ENCODE results near the gene STEAP4.
"Not testable (repeated sequence)": the region's sequence is repeated elsewhere in the genome, so short reads cannot be mapped to it uniquely, and the experiment has no call there.

Gene STEAP4

DNA sequence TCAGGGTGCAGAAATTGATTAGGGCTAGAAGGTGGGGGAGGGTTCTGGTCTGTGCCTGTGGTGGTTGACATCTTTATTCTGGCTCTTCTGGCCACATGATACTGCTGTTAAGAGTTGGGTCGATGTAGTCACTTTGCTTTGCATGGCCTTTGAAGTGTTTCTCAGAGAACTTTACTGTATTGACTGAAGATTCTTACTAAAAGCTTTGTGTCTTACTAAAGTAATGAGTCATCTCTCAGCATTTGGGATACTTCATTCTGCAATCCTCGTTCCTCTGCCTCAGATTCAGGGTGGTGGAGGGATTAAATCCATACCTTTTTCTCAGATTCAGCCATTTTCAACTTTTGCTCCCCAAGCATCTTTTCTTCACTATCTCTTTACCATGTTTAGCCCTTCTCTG is 38.6 kb downstream of the STEAP4 start:
- no peak for DNase-seq (ENCODE audit: low read depth)

DNA sequence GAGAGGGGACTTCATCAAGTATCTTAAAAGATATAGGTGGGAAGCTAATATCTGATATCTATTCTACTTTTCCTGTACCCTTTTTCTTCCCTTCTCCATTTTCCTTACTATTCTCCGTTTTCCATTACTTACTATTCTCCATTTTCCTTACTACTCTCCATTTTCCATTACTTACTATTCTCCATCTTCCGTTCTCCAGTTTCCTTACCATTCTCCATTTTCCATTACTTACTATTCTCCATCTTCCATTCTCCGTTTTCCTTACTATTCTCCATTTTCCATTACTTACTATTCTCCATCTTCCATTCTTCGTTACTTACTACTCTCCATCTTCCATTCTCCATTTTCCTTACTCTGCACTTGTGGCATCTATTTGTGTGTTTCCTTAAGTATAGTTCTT is 39.3 kb downstream of the STEAP4 start:
- DNase-seq (ENCODE audit: low read depth), result no peak

DNA sequence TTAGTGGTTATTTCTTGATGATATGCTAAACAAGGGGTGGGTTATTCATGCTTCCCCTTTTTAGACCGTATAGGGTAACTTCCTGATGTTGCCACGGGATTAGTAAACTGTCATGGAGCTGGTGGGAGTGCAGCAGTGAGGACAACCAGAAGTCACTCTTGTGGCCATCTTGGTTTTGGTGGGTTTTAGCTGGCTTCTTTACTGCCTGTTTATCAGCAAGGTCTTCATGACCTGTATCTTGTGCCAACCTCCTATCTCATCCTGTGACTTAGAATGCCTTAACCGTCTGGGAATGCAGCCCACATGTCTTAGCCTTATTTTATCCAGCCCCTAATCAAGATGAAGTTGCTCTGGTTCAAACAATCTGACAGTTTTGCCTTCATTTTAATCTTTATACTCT is 41.7 kb downstream of the STEAP4 start:
- not testable (repeated sequence) for DNase-seq (ENCODE audit: low read depth)

DNA sequence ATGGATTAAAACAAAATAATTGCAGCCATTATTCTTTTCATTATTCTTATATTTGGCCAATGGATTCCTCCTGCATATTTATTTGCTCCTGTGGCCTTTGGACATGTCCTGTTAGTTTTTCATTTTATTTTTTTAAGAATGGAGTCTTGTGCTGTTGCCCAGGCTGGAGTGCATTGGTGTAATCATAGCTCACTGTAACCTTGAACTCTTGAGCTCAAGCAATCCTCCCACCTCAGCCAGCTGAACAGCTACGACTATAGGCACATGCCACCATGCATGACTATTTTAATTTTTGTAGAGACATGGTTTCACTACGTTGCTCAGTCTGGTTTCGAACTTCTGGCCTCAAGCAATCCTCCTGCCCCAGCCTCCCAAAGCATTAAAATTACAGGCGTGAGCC is 44.1 kb downstream of the STEAP4 start:
- no peak for DNase-seq (ENCODE audit: low read depth)

DNA sequence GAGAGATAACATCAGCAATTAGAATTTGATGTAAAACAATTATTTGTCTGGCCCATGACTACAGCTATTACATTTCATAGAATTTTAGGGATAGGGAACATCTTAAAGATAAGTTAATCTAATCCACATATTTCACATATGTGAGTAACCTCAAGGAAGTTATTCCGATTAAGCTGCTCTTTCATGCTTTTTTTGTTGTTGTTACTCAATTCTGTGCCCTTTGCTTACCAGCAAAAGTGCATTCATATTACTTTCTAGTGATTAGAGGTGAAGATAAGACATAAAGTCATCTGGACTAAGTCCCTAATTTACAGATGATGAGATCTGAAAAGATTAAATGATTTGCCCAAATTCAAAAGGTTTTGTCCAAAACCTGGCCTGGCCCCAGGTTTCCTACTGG is 46.0 kb downstream of the STEAP4 start:
- no peak for DNase-seq (ENCODE audit: low read depth)

DNA sequence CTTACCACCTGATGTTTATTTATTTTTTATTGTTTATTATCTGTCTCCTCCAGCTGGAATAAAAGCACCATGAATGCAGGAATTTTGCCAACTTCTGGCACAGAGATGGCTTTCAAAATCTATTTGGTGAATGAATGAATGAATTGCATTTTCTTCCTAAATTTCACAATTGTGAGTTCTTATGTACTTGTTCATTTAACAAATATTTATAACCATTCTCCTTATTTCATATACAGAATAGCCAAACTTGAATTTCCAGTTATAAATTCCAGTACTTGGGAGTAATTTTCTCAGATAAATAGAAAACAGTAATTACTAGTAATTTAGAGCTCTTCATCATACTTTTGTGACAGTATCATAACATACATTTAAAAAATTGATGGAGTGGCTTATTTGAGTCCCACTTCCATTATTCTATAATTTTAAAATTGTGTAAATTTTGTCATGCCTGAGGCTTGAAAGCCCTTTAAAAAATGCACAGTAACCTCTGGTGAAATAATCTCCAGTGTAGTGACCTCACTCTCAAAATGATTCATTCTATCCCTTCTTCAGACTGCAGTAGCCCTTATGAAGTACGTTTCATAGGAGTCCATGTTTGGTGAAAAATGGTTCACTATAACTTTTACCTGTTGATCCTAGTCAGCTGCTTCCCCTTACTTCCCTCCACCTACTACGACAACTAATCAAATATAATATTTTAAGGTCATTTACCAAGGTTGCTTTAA is 46.9 kb downstream of the STEAP4 start:
- DNase-seq (ENCODE audit: low read depth), result no peak

DNA sequence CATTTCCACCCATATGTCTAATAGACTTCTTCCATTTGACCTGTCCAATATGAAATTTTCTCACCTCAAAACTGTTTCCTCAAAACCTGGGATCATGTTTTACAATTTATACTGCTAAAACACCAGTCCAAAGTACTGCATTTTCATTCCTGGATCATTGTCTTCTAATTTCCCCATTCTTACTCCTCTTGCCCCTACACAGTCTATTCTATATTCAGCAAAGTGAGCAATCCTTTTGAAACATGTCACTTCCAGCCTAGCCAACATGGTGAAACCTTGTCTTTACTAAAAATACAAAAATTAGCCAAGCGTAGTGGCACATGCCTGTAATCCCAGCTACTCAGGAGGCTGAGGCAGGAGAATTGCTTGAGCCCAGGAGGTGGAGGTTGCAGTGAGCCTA is 48.4 kb downstream of the STEAP4 start:
- DNase-seq (ENCODE audit: low read depth), result not testable (repeated sequence)

DNA sequence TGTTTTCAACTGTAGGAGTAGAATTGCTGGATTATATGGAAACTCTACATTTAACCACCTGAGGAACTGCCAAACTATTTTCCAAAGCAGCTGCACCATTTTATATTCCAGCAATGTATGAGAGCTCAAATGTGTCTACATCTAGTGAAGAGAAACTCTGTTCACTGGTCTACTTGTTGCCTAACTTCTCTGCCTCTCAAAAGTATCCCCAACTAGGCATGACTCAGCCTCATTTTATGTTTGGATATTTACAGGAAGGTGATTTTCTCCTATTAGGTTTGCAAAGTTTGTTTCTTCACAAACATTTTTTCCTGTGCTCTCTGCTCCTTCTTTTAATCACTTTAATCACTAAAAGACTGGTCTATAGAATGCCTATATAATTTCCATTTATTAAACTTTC is 49.8 kb downstream of the STEAP4 start:
- no peak for DNase-seq (ENCODE audit: low read depth)

DNA sequence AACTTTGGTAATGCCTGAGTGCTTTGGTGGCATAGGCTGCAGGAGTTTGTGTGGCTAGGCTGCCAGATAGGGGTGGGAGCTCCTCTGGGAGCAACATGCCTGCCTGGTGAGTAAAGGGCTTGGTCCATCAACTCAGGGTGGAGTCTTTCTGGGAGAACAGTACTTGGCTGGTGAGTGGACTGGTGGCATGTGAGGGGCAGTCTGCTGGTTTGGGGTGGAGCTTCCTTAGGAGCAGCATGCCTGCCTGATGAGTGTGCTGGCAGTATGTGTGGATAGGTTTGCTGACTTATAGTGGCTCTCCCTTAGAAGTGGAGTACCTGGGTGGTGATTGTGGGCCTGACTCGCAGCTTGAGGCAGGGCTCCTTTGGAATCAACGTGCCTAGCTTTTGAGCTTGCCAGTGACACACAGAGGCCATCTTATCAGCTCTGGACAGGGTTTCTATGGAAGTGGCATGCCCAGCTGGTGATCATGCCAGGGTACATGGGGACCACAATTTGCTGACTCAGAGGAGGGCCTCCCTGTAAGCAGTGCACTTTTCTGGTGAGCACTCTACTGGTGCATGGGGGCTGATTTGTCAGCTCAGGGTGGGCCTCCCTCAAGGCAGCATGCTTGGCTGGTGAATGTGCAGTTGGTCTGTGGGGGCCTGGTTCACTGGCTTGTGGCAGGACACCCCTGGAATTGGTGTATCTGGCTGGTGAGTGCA is 51.8 kb downstream of the STEAP4 start:
- no peak for DNase-seq (ENCODE audit: low read depth)

DNA sequence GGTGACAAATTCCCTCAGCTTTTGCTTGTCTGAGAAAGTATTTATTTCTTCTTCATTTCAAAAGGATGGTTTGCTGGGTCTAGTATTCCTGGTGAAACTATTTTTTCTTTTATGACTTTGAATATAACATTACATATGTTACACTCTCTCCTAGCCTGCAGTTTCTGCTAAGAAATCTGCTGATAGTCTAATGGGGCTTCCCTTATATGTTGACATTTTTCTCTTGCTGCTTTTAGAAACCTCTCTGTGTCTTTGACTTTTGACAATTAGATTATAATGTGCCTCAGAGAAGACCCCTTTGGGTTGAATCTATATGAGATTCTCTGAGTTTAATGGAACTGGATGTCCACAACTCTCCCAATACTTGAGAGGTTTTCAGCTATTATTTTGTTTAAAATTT is 53.1 kb downstream of the STEAP4 start:
- DNase-seq (ENCODE audit: low read depth), result no peak

DNA sequence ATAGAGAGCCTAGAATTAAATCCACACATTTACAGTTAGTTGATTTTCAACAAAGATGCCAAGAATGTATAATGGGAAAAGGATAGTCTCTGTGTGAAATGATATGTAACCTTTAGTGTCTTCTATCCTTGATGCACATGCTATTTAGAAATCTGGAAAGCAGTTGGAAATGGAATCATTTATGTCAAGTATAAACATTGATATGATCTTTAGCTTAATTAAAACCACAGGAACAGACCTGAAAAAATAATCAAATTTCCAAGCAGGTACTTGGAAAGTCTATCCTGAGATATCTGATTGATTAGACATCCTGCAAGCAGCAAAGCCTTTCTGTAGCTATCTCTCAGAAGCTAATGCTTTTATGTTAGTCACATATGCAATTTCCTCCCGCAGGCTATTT is 62.4 kb downstream of the STEAP4 start:
- DNase-seq (ENCODE audit: low read depth), result no peak

DNA sequence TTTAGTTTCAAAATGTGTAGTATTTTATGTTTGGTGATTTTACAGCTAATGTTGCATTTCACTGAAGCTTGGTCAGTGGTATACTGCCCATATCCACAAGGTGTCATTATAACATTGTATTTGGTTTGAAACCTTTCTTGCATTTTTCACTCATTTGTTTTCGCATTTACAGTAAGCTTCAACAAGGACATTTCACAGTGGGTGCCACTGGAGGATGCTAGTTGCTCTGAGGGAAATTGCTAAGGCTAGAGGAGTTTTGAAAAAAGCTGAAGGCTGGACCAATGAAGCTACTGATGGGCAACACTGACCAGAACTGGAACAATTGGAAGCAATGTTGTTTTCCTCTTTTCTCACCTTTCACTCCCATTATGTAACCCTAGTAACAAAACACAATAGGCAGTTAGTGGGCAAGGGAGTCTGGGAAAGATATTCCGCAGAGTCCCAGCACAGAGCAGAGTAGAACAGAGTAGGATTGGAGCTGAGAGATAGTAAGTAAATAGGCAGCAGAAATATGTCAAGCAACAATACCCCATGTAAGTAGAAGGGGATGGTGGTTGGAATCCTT is 63.3 kb downstream of the STEAP4 start:
- no peak for DNase-seq (ENCODE audit: low read depth)

DNA sequence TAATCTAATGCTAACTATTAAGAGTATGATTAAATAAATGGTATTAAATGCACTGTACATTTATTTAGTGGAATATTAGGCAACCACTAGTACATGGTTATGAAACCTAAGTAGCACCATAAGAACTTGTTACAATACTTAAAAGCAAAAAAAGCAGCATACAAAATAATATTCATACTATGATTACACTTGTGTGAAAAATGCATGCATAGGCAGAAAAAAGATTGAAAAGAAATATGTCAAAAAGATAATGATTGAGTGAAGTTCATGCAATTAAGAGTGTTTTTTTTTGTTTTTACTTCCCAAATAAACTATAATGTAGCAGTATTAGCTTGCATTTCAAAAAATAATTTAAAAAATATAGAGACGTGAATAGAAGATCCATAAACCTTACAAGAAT is 66.8 kb downstream of the STEAP4 start:
- no peak for DNase-seq (ENCODE audit: low read depth)

DNA sequence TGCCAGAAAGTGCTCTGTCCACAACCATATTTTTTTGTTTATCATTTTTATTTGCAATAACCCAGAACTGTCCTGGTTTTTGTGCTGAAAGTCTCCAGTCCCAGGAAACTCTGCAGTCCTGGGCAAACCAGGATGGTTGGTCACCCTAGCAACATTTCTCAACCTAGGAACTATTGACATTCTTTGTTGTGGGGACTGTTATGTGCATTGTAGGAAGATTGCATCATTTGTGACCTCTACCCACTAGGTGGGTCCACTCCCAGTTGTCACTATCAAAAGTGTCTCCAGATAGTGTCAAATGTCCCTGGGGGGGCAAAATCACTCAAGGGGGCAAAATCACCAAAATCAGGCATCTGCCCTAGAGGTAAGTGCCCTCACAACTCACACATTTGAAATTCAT is 72.9 kb downstream of the STEAP4 start:
- no peak for DNase-seq (ENCODE audit: low read depth)

DNA sequence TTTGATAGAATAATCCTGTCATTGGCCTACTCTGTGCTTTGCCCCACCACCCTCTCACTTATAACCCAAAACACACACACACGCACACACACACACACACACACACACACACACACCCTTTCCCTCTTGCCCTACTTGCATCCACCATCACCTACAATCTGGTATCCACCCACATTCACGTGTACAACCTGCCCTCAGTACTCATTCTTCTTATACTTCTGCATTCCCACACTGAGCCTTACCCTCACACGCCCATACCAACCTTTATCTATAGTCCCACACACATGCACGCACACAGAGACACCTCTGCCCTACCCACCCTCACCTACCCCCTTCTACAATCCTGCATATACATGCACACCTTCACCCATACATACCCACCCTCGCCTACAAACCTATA is 76.0 kb downstream of the STEAP4 start:
- DNase-seq (ENCODE audit: low read depth), result no peak

DNA sequence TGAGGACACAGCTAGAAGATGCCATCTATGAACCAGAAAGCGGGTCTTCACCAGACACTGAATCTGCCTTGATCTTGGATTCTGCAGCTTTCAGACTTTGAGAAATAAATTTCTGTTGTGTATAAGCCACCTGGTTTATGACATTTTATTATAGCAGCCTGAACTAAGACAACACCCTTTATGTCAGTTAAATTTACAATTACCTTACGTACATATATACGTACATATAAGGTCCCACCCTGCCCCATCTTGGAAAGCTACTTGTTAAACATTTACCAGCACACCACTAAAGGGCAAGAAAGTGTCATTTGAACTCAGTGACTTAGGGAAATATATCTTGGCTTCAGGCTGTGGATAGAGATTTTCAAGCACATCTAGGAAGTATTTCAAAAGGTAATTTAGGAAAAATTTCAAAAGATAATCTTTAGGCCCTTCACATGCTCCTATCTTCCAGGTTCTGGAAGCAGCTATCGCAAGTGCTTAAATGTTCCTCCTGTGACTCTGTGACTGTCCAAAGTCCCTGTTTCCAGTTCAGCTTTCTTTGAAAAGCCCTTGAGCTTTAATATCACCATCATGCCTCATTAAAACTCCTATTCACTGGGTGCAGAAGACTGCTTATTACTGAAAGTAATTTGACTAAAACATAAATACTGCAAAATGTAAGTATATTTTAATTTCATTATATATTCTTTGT is 77.2 kb downstream of the STEAP4 start:
- DNase-seq (ENCODE audit: low read depth), result no peak

DNA sequence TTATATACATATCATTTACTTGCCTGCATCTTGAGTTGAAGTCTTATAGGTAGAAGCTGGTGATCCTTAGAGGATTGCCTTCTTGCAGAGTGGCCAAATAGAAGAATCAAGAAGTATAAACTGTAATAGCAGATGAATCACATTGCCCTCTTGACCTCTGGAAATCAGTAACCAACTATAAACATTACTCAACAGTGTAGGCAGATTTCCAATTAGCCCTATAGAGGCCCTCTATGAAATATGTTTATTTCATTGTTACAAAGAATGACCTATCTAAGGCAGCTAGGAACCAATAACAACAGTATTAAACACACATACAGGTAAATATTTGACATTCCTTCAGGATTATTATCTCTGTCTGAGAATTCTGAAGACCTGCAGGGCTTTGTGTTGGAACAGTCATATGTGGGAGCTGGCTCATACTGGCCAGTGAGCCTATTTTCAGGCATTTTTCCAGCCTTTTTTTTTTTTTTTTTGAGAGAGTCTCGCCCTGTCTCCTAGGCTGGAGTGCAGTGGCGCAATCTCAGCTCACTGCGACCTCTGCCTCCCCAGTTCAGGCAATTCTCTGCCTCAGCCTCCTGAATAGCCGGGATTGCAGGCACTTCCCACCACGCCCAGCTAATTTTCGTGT is 79.7 kb downstream of the STEAP4 start:
- DNase-seq (ENCODE audit: low read depth), result no peak

DNA sequence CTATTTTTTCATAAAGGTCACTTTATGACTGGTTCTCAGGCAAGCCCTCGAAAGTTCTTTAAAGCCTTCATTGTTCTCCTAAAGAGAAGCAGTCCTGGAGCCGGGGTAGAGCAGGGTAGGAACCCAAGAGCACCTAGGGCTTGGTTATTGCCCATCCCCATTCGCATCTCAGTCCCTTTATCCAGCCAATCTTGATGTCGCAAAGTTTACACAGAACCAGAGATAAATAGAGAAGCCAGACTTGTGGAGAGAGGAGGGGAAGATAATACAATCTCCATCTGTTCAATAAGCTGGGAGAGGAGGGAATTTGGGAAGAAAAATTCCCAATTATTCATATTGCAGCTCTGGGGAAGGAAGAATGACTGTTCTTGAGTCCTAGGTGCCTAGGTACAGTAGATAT is 80.5 kb downstream of the STEAP4 start:
- no peak for DNase-seq (ENCODE audit: low read depth)

DNA sequence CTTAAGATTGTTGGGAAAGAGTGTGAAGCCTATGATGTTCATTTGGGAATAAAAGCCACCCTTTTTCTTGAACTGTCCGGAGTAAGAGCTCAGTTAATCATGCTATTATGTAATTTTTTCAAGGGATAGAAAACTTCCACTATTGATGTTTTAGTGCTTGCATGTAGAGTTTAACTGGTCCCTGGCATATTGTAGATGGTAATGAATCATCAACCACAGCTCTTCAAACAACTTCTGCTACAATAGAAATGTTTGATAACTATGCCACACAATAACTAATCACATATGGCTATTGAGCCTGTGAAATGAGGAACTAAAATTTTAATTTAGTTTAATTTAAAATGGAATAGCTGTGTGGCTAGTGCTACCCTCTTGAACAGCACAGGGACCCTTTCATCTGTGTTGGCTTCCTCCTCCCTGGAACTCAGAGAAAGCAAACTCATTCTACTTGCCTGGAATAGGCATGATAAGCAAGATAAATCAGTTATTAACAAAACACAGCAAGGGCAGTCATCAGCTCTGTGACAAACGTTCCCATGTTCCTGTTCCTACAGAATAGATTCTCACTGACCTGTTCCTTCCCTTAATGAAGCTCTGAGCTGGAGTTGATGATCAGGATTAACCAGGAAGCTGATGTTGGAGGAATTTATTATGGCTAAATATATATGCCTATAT is 82.0 kb downstream of the STEAP4 start:
- no peak for DNase-seq (ENCODE audit: low read depth)

DNA sequence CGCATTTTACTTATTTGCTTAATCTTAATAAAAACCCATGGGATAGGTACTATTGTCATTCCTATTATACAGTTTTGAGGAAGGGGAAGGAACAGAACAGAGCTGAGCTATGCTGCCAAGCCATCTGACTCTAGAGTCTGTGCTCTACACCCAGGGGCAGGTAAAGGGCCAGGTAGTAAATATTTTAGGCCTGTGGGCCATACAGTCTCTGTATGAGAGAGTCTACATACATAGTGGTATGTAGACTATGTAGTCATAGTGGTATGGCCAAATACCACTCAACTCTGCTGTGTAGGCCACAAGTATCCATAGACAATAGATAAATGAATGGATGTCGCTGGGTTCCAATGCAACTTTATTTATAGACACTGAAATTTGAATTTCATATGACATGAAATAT is 83.4 kb downstream of the STEAP4 start:
- DNase-seq (ENCODE audit: low read depth), result no peak

Data from activated T-cell treated with anti-CD3 and anti-CD28 coated beads for 1 hour (primary cell).